ENCODE data around the gene CSF1.

Gene CSF1

DNA sequence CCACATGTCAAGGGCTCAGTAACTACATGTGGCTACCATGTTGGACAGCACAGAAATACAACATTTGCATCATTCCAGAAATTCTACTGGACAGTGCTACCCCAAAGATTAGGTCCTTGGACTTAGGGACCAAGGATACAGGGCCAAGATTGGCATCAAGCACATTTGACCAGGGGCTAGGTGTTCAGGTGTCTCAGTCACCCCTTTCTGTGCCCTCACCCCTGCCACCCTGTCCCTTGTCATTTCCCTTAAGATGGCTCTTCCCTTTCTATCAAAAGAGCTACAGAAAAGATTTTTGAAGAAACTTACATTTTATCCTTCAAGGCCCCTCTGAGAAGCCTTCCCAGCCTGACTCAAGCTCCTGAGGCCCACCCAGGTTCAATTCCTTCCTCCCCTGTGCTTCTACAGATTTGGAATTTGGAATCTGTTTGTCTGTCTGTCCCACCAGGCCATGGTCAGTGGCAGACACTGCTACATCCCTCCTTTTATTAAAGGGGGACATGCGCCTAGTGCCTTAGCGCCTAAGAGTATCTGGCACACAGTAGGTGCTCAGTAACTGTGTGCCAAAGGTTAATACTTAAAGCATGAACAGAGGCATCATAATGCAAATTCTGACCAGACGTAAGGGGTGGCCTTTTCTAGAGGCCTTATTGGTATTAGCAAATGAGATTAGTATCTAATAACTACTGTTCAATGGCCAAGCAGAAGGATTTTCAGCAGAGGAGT is 21.4 kb downstream of the CSF1 start:
- Histone ChIP-seq H3K79me2 (ENCODE audit: insufficient read depth, low read depth) (no peaks in the 10 kb centered on the region), H3K4me3 (IDR thresholded peaks at IDR 0.05; ENCODE audit: insufficient read depth, low read depth, low read length) (no peak overlapping the region), H3K4me2 (no peak overlapping the region), H4K20me1 (ENCODE audit: insufficient read depth) (no peaks in the 10 kb centered on the region), H3K4me1 (ENCODE audit: low read depth, poor library complexity, severe bottlenecking) (peaks cover 3% of the 10 kb centered on the region), H3K36me3 (ENCODE audit: insufficient read depth) (no peaks in the 10 kb centered on the region), H3K27ac (no peak overlapping the region), H3K9ac (no peak overlapping the region), H2AFZ (ENCODE audit: low read depth) (no peak overlapping the region), H3K27me3 (ENCODE audit: insufficient read depth, low read depth) (no peaks in the 10 kb centered on the region)
- TF ChIP-seq CTCF (conservative IDR thresholded peaks at IDR 0.05; ENCODE audit: low read depth, low read length): no peak

GRCh38 chr1:109932679-109933078 is 22.0 kb downstream of the CSF1 start:
- H2AFZ ChIP-seq (ENCODE audit: low read depth): no peak overlapping the region
- TF ChIP-seq CTCF (conservative IDR thresholded peaks at IDR 0.05; ENCODE audit: low read depth, low read length): no peak
- no peaks in the 10 kb centered on the region for H4K20me1 ChIP-seq (ENCODE audit: insufficient read depth)
- H3K36me3 ChIP-seq (ENCODE audit: insufficient read depth): no peaks in the 10 kb centered on the region
- H3K27ac ChIP-seq: no peak overlapping the region
- no peak overlapping the region for H3K4me2 ChIP-seq
- no peaks in the 10 kb centered on the region for H3K79me2 ChIP-seq (ENCODE audit: insufficient read depth, low read depth)
- no peaks in the 10 kb centered on the region for H3K27me3 ChIP-seq (ENCODE audit: insufficient read depth, low read depth)
- no peak overlapping the region for H3K9ac ChIP-seq
- peaks cover 3% of the 10 kb centered on the region for H3K4me1 ChIP-seq (ENCODE audit: low read depth, poor library complexity, severe bottlenecking)
- H3K4me3 ChIP-seq (IDR thresholded peaks at IDR 0.05; ENCODE audit: insufficient read depth, low read depth, low read length): no peak overlapping the region

DNA sequence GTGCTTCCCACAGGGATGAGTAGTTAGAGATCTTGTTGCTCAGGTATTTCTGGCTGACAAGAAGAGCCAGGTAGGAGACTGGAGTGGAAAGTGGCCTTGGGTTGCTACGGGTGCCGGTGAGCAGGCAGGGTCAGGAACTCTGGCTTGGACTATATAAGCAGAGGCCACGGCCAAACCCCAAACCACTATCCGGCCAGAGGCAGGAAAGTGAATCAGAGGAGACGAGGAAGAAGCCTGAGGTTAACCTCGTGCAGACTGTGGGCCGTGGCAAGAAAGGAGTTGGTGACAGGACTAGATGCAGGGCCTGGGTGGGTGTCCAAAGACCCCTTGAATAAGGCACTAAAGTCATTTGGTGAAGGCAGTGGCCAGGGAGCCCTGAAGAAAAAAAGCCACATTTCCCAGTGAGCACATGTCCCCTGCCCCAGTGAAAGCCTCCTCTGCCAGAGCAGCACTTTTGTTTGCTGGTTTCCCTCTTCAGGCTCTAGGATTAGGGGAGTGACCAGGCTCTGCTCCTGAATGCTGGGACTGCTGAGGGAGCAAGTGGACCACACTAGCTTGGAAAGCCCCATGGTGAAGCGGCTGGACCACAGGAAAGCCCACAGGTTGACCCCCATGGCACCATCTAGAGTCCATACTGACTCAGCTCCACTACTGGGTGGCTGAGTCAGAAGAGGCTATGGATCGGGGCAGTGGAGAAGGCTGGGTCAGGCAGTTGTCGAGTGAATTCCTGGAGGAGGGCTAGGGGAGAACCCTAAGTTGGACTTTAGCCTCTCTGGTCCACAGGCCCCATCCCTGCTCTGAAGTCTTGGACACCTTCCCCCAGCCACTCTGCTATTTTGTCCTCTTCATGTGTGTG is 23.4 kb downstream of the CSF1 start:
- Histone ChIP-seq H3K9ac (no peak overlapping the region), H3K4me2 (no peak overlapping the region), H4K20me1 (ENCODE audit: insufficient read depth) (no peaks in the 10 kb centered on the region), H3K4me1 (ENCODE audit: low read depth, poor library complexity, severe bottlenecking) (peaks cover 3% of the 10 kb centered on the region), H3K36me3 (ENCODE audit: insufficient read depth) (no peaks in the 10 kb centered on the region), H3K27ac (no peak overlapping the region), H3K79me2 (ENCODE audit: insufficient read depth, low read depth) (no peaks in the 10 kb centered on the region), H2AFZ (ENCODE audit: low read depth) (no peak overlapping the region), H3K27me3 (ENCODE audit: insufficient read depth, low read depth) (no peaks in the 10 kb centered on the region), H3K4me3 (IDR thresholded peaks at IDR 0.05; ENCODE audit: insufficient read depth, low read depth, low read length) (no peak overlapping the region)
- TF ChIP-seq CTCF (conservative IDR thresholded peaks at IDR 0.05; ENCODE audit: low read depth, low read length): no peak

DNA sequence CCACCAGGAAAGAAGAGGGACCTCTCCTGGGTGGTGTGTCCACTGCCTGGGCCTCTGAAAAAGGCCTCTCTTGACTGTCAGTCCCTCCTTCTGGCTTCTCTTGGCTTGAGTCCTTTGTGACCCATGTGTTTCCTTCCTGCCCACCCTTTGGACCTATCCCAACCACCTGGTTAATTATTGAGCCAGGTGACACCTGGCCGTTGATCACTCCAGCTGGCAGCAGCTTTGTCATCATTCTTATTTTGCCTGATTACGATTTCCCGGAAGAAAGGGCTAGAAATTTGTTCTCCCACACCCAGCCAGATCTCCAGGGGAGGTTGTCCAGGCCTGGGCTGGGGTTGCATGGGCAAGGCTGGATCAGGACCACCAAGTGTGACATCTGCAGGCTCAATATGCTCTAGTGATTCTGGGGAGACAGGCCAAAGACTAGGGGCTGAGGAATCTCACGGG is 24.8 kb downstream of the CSF1 start:
- Histone ChIP-seq H4K20me1 (ENCODE audit: insufficient read depth) (no peaks in the 10 kb centered on the region), H3K27me3 (ENCODE audit: insufficient read depth, low read depth) (no peaks in the 10 kb centered on the region), H3K4me1 (ENCODE audit: low read depth, poor library complexity, severe bottlenecking) (peaks cover 3% of the 10 kb centered on the region), H2AFZ (ENCODE audit: low read depth) (no peak overlapping the region), H3K36me3 (ENCODE audit: insufficient read depth) (no peaks in the 10 kb centered on the region), H3K79me2 (ENCODE audit: insufficient read depth, low read depth) (no peaks in the 10 kb centered on the region), H3K4me3 (IDR thresholded peaks at IDR 0.05; ENCODE audit: insufficient read depth, low read depth, low read length) (no peak overlapping the region), H3K27ac (no peak overlapping the region), H3K9ac (no peak overlapping the region), H3K4me2 (no peak overlapping the region)
- TF ChIP-seq CTCF (conservative IDR thresholded peaks at IDR 0.05; ENCODE audit: low read depth, low read length): no peak

All from KMS-11 (cell line).